GM18505 (cell line): Measurements from ENCODE around the gene MANBA.

Experiments
- ATAC-seq: cut with Tn5 transposase; IDR thresholded peaks from one replicate; pipeline ENCODE4 v1.9.1; 2021; ENCODE audit not compliant: unreplicated experiment
- POLR2A ChIP-seq: IDR thresholded peaks from 4 replicates; pipeline ENCODE4 v1.6.1; 2011; ENCODE audit warnings: borderline replicate concordance; ENCODE audit not compliant: insufficient read depth, insufficient read length; ENCODE audit errors: extremely low read depth

MANBA gene

DNA sequence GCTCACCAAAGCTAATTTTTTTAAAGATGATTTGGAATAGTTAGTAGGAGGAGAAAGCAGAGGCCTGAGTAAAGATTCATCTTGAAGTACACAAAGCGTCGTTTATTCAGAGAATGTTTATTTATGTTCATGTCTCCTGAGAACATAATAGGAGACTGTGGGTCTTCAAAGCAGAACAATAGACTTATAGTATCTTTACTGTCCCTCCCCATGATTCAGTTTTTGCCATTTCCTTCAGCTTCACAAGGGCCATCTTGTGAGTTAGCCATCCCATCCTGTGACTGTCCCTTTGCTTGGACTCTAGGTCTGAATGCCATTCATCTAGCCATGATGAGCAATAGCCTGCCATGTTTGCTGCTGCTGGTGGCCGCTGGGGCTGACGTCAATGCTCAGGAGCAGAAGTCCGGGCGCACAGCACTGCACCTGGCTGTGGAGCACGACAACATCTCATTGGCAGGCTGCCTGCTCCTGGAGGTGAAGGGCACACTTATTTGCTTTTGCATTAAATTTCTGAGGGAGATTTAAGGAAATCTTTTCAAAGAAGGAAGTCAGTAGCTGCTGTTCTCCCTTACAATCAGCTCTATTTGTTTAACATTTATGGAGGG lies 153.8 kb downstream of the MANBA start:
- no peak for ATAC-seq
- no peak for TF ChIP-seq POLR2A

DNA sequence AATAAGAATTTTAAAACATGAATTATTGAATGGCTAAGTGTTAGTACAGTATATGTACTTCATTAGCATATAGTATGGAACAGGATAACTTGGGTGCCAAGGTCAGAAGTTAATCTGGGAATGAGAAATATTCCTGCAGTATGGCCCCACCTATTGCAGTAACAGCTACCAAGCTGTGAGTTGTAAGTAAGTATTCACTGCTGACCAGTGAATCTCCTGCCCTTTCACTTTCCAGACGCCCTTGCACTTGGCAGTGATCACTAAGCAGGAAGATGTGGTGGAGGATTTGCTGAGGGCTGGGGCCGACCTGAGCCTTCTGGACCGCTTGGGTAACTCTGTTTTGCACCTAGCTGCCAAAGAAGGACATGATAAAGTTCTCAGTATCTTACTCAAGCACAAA lies 154.5 kb downstream of the MANBA start:
- no peak for ATAC-seq

DNA sequence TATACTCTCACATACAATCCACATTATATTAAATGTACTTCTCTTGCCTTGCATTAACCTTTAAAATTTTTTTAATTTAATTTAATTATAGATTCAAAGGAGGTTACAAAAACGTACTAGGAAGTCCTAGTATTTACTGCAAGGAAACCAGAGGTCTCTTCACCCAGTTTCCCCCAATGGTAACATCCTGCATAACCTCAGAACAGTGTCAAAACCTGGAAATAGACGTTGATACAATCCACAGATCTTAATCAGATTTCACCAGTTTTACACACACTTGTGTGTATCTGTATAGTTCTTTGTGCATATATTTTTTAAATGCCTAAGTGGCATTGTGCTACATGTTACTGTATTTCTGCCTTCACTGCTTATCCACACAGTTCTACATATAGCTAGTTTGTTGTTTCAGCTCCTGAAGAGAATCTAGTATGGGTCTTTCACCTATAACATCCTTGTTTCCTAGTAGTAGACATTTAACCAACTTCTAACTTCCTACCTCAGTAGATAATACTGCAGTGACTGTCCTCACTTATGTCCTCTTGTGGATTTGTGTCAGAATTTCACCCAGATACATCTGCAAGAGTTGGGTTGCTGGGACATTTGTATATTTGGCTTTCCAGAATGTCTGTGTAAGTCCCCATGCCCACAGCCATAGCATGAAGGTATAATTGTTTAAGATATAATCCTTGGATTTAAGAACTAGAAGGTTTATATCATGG lies 156.4 kb downstream of the MANBA start:
- TF ChIP-seq POLR2A, result no peak
- no peak for ATAC-seq

More for the DNA sequence above, 154.5 kb downstream of the MANBA start:
- TF ChIP-seq POLR2A, result no peak

- TF ChIP-seq POLR2A, result no peak
- no peak for ATAC-seq
Observed at GRCh38 chr4:102601586-102602227, 159.1 kb downstream of the MANBA start.

DNA sequence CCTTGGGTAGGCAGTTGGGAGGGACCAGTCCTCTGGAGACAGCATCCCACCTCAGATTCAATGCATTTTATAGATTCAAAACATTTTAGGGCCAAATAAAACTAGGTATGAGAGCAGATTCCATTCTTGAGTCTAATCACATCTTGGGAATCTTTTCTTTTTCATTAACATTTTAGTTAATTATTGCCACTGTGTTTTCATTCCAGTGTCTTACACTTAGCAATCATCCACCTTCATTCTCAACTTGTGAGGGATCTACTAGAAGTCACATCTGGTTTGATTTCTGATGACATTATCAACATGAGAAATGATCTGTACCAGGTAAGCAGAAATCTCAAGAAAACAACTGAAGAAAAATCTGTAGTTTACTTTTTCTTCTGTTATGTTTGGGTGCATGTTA lies 160.1 kb downstream of the MANBA start:
- ATAC-seq, result no peak

DNA sequence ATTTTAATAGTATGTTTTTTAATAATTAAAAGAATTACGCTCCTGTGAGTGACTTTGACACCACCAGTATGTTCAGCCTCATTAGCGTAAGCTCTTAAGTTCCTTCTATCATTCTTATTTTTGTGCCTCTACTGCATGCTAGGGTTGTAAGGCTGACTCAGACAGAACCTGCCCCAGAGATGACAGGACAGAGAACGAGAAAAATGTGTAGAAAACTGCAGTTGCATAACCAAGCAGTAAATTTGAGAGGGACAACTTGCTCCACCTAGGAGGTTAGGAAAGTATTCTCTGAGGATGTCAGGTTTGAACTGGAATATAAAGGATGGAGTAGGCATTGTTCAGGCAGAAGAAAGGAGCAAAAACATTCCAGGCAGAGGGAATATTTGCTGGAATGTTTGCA lies 160.9 kb downstream of the MANBA start:
- no peak for TF ChIP-seq POLR2A
- no peak for ATAC-seq

More for the DNA sequence above, 160.1 kb downstream of the MANBA start:
- TF ChIP-seq POLR2A, result no peak

DNA sequence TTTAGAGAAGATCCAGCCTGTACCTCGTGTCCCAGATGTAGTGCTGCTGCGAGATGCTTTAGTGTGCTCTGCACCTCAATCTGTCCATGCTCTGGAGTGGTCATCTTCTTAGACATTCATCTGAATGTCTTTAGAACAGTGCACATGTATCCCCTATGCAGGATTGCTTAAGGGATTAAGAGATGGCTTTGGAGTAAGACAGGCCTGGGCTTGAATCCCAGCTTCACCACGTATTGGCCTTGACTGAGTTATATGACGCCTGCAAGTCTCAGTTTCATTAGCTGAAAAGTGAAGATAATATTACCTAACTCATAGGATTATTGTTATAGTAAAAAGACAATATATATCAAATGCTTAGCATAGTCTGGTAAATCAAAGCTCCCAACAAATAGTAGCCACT lies 161.3 kb downstream of the MANBA start:
- ATAC-seq, result peak; percentile 4
- TF ChIP-seq POLR2A, result no peak

GRCh38 chr4:102598762-102599374 lies 161.9 kb downstream of the MANBA start:
- TF ChIP-seq POLR2A, result peak; percentile 25
- ATAC-seq, result peak; percentile 53

- peak; percentile 47 for ATAC-seq
- TF ChIP-seq POLR2A, result no peak
Observed at GRCh38 chr4:102598086-102598761, 162.5 kb downstream of the MANBA start.

GRCh38 chr4:102596532-102596931 lies 164.2 kb downstream of the MANBA start:
- ATAC-seq, result no peak
- TF ChIP-seq POLR2A, result no peak

GRCh38 chr4:102594000-102594399 lies 166.8 kb downstream of the MANBA start:
- ATAC-seq, result no peak
- TF ChIP-seq POLR2A, result no peak

DNA sequence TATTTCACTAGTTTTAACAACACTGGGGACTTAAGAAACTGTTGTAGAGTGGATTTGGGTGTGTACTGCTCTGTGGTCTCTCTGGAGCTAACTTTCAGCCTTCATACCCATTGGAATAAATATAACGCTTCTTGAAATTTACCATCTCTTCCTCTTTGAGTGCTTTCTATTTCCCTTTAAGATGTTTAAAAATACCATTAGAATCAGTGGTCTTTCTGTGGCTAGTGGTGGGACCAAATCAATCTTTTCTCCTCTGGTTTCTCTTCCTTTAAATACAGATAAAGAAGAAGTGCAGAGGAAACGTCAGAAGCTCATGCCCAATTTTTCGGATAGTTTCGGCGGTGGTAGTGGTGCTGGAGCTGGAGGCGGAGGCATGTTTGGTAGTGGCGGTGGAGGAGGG lies 167.6 kb downstream of the MANBA start:
- no peak for ATAC-seq

GRCh38 chr4:102592256-102592655 lies 168.5 kb downstream of the MANBA start:
- ATAC-seq, result no peak
- no peak for TF ChIP-seq POLR2A

More for the DNA sequence above, 167.6 kb downstream of the MANBA start:
- no peak for TF ChIP-seq POLR2A
